ENCODE results near the gene ESRRB.

ESRRB gene

DNA sequence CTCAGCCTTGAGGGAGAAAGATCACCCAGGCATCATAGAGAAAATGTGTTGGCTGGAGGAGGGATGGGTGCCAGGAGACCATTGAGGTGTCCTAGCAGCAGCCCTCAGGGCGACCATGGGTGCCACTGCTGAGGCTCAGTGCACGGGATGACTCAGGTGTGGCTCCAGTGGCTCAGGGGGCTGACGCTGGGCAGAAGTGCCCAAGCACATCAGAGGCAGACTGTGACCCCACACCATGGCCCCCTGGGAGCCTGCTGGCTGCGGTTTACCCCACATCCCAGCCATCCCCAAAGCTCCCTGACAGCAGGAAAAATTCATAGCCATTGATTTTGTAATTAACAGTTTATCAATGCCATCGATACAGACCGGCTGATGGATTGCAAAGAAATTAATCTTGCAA is 120.7 kb downstream of the ESRRB start:
- TF ChIP-seq, protein P1, sequence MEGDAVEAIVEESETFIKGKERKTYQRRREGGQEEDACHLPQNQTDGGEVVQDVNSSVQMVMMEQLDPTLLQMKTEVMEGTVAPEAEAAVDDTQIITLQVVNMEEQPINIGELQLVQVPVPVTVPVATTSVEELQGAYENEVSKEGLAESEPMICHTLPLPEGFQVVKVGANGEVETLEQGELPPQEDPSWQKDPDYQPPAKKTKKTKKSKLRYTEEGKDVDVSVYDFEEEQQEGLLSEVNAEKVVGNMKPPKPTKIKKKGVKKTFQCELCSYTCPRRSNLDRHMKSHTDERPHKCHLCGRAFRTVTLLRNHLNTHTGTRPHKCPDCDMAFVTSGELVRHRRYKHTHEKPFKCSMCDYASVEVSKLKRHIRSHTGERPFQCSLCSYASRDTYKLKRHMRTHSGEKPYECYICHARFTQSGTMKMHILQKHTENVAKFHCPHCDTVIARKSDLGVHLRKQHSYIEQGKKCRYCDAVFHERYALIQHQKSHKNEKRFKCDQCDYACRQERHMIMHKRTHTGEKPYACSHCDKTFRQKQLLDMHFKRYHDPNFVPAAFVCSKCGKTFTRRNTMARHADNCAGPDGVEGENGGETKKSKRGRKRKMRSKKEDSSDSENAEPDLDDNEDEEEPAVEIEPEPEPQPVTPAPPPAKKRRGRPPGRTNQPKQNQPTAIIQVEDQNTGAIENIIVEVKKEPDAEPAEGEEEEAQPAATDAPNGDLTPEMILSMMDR (IDR thresholded peaks at IDR 0.05; ENCODE audit: control extremely low read depth, extremely low read depth, low read depth, missing control alignments) = no peak
- no peak for DNase-seq (ENCODE audit: extremely low spot score)
- CTCF ChIA-PET = interaction anchor here (1.1 to 3.2 kb wide), 4 partner anchors 10 to 787 kb away, joined by 3 to 15 read pairs (median 8); no protein-coding TSS in a partner anchor
- POLR2A ChIA-PET = interaction anchor here (0.5 kb wide), 1 partner anchor 291 kb away, joined by 3 read pairs; no protein-coding TSS in a partner anchor

DNA sequence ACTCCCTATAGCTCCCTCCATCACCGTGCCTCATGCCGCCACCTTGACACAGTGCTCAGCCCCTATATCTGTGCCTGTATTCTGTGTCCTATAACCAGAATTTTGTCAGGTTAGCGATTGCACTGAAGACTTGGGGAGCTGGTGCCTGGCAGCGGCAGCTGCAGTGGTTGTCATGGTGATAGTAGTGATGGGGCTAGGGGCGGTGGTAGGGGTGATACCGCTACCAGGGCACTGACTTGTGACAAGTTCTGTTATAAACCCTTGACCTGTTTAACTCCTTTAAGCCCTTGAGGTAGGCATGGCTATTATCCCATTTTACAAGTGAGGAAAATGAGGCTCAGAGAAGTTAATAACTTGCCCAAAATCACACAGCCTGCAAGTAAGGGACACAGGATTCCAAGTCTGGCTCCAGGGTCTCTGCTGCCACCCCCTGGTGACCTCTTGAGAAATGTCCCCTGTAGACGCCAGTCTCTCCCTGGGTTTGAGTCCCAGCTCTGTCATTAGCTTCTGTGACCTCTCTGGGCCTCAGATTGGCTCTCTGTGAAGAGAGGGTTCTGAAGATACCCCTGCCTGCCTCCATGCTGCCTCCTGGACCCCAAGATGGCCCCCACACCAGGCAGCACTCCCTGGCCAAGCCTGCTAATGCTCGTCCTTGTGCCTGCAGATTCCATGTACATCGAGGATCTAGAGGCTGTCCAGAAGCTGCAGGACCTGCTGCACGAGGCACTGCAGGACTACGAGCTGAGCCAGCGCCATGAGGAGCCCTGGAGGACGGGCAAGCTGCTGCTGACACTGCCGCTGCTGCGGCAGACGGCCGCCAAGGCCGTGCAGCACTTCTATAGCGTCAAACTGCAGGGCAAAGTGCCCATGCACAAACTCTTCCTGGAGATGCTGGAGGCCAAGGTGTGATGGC is 121.9 kb downstream of the ESRRB start:
- ChIA-PET POLR2A (no interaction called here), CTCF (interaction anchor here (1.0 to 5.0 kb wide), 4 partner anchors 8 to 43 kb away, joined by 3 to 19 read pairs (median 12); no protein-coding TSS in a partner anchor)
- no peak for DNase-seq (ENCODE audit: extremely low spot score)
- TF ChIP-seq, protein P1 (IDR thresholded peaks at IDR 0.05; ENCODE audit: control extremely low read depth, extremely low read depth, low read depth, missing control alignments) = no peak

DNA sequence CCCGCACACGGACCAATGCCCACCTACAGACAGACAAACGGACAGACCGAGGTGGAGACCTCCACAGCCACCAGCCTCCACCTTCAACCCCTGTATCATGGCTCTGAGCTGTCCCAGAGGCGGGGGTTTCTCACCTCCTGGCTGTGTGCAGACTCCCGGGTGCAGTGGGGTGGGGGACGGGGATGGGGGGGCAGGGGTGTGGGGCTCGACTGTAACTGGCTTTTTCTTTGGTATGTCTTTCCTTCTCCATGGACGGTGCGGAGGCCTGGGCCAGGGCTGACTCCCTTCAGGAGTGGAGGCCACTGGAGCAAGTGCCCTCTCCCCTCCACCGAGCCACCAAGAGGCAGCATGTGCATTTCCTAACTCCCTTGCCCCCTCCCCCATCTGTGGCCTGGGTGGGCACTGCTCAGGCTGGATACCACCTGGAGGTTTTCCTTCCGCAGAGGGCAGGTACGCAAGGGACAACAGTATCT is 122.6 kb downstream of the ESRRB start:
- ChIA-PET CTCF (interaction anchor here (3.2 to 5.0 kb wide), 2 partner anchors 8 to 42 kb away, joined by 15 to 19 read pairs; no protein-coding TSS in a partner anchor), POLR2A (no interaction called here)
- TF ChIP-seq, protein P1 (IDR thresholded peaks at IDR 0.05; ENCODE audit: control extremely low read depth, extremely low read depth, low read depth, missing control alignments) = no peak
- DNase-seq (ENCODE audit: extremely low spot score) = no peak

GRCh38 chr14:76498976-76499375 is 123.0 kb downstream of the ESRRB start:
- ChIA-PET POLR2A (no interaction called here), CTCF (interaction anchor here (1.3 to 5.0 kb wide), 2 partner anchors 9 to 15 kb away, joined by 4 to 19 read pairs; no protein-coding TSS in a partner anchor)
- DNase-seq (ENCODE audit: extremely low spot score) = no peak
- TF ChIP-seq, protein P1 (IDR thresholded peaks at IDR 0.05; ENCODE audit: control extremely low read depth, extremely low read depth, low read depth, missing control alignments) = no peak

DNA sequence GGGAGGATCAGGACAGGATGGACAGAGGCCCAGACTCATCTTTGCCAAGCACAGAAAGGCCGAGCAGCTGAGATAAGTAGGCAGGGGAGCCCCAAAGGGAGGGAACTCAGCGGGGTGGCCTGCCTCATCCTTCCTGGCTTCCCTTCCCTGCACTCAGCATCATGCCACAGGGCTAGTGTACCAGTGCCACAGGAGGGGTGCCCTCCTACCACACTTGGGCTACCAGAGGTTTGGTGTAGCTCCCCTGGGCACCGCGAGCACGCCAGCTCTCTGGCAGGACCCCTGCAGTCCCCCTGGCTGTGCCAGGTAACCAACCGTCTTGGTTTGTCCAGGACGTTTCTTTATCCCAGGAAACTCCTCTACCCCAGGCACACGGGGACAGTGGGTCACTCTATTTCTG is 123.5 kb downstream of the ESRRB start:
- ChIA-PET CTCF (interaction anchor here (1.3 to 5.0 kb wide), 2 partner anchors 9 to 15 kb away, joined by 4 to 19 read pairs; no protein-coding TSS in a partner anchor), POLR2A (no interaction called here)
- TF ChIP-seq, protein P1 (IDR thresholded peaks at IDR 0.05; ENCODE audit: control extremely low read depth, extremely low read depth, low read depth, missing control alignments) = no peak
- DNase-seq (ENCODE audit: extremely low spot score) = no peak

DNA sequence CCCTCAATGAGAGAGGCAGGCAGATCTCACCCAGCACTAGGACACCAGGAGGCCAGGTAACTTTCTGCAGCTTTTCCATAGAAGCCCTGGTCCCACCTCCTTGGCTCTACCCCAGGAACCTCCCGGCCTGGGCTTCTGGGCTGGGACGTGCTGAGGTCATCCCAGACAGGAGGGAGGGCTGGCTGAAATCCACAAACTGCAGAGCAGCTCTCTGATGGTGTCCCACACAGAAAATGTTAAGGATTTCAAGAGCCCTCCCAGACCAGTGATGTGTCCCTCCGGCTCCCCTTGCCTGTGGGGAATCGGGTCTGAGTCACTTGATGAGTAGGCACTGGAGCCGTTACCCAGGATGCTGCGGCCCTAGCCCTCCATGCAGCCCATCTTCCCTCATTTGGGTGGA is 124.1 kb downstream of the ESRRB start:
- TF ChIP-seq, protein P1 (IDR thresholded peaks at IDR 0.05; ENCODE audit: control extremely low read depth, extremely low read depth, low read depth, missing control alignments) = no peak

More for the DNA sequence above, 124.1 kb downstream of the ESRRB start:
- ChIA-PET POLR2A (no interaction called here), CTCF (interaction anchor here (1.1 to 5.0 kb wide), 3 partner anchors 10 to 43 kb away, joined by 4 to 19 read pairs (median 4); no protein-coding TSS in a partner anchor)
- no peak for DNase-seq (ENCODE audit: extremely low spot score)
